ENCODE results near the gene SPC24. TPM values are rescaled to one million over a fixed set of nuclear protein-coding genes. Genes with fewer than 3 reads are reported as not detected.
"Not testable (repeated sequence)": the region's sequence is repeated elsewhere in the genome, so short reads cannot be mapped to it uniquely, and the experiment has no call there.

SPC24 gene
- total RNA-seq, 2 experiments from 2014 or later = 60.5 to 70.9 TPM

GRCh38 chr19:11165486-11166030, 10.0 kb upstream of the SPC24 start:
- Mint-ChIP-seq H3K36me3 (ENCODE audit: low read depth) (no peaks in the 10 kb centered on the region), H3K27me3 (no peaks in the 10 kb centered on the region), H3K4me3 (no peak overlapping the region), H3K9me3 (no peaks in the 10 kb centered on the region), H3K4me1 (ENCODE audit: low read depth) (no peaks in the 10 kb centered on the region), H3K27ac (no peak overlapping the region)
- no peak for TF ChIP-seq CTCF (IDR thresholded peaks at IDR 0.05)
- DNase-seq (no peak), ATAC-seq (no peak)
- ChIA-PET CTCF (no interaction called here), POLR2A (no interaction called here)
- intact Hi-C loops (cut with micrococcal nuclease) = no loop called here

GRCh38 chr19:11164879-11165406, 9.4 kb upstream of the SPC24 start:
- intact Hi-C loops (cut with micrococcal nuclease) = no loop called here
- TF ChIP-seq CTCF (IDR thresholded peaks at IDR 0.05) = no peak
- POLR2A ChIA-PET = interaction anchor here (0.6 to 2.1 kb wide), 2 partner anchors 10 to 104 kb away, joined by 3 to 9 read pairs; partner anchors contain the start of gene SPC24
- no peaks in the 10 kb centered on the region for H3K4me1 Mint-ChIP-seq (ENCODE audit: low read depth)
- DNase-seq (no peak), ATAC-seq (no peak)
- H3K9me3 Mint-ChIP-seq = peaks cover 3% of the 10 kb centered on the region
- CTCF ChIA-PET = interaction anchor here (0.9 to 1.4 kb wide), 2 partner anchors 27 to 156 kb away, joined by 3 to 4 read pairs; no protein-coding TSS in a partner anchor
- no peaks in the 10 kb centered on the region for H3K36me3 Mint-ChIP-seq (ENCODE audit: low read depth)
- no peaks in the 10 kb centered on the region for H3K27me3 Mint-ChIP-seq
- no peak overlapping the region for H3K27ac Mint-ChIP-seq
- no peak overlapping the region for H3K4me3 Mint-ChIP-seq

GRCh38 chr19:11164296-11164695, 8.7 kb upstream of the SPC24 start:
- CTCF ChIA-PET = interaction anchor here (0.9 to 1.5 kb wide), 4 partner anchors 13 to 155 kb away, joined by 3 to 4 read pairs (median 3); no protein-coding TSS in a partner anchor

GRCh38 chr19:11160440-11160768, 4.8 kb upstream of the SPC24 start:
- POLR2A ChIA-PET; DNase-seq; H3K4me3 Mint-ChIP-seq; H3K4me1 Mint-ChIP-seq (ENCODE audit: low read depth); H3K27ac Mint-ChIP-seq; CTCF ChIA-PET; H3K27me3 Mint-ChIP-seq; ATAC-seq; intact Hi-C loops (cut with micrococcal nuclease); H3K36me3 Mint-ChIP-seq (ENCODE audit: low read depth); H3K9me3 Mint-ChIP-seq: not testable (repeated sequence)

More at GRCh38 chr19:11164296-11164695, 8.7 kb upstream of the SPC24 start:
- H3K9me3 Mint-ChIP-seq = peaks cover 3% of the 10 kb centered on the region
- POLR2A ChIA-PET = interaction anchor here (2.1 kb wide), 1 partner anchor 10 kb away, joined by 9 read pairs; the partner anchor contains the start of gene SPC24
- DNase-seq (no peak), ATAC-seq (no peak)
- H3K27ac Mint-ChIP-seq = no peak overlapping the region
- TF ChIP-seq CTCF (IDR thresholded peaks at IDR 0.05) = no peak
- H3K36me3 Mint-ChIP-seq (ENCODE audit: low read depth) = no peaks in the 10 kb centered on the region
- no peaks in the 10 kb centered on the region for H3K27me3 Mint-ChIP-seq
- H3K4me1 Mint-ChIP-seq (ENCODE audit: low read depth) = no peaks in the 10 kb centered on the region
- intact Hi-C loops (cut with micrococcal nuclease) = no loop called here
- H3K4me3 Mint-ChIP-seq = no peak overlapping the region

- Mint-ChIP-seq H3K4me3 (no peak overlapping the region), H3K4me1 (ENCODE audit: low read depth) (no peaks in the 10 kb centered on the region), H3K36me3 (ENCODE audit: low read depth) (peaks cover 1% of the 10 kb centered on the region), H3K9me3 (peaks cover 3% of the 10 kb centered on the region), H3K27me3 (no peaks in the 10 kb centered on the region), H3K27ac (no peak overlapping the region)
- no peak for TF ChIP-seq CTCF (IDR thresholded peaks at IDR 0.05)
- DNase-seq = no peak
- CTCF ChIA-PET = no interaction called here
- ATAC-seq = no peak
- intact Hi-C loops (cut with micrococcal nuclease) = no loop called here
- POLR2A ChIA-PET = no interaction called here
Measured at GRCh38 chr19:11159598-11160439, 4.2 kb upstream of the SPC24 start.

All from activated CD8-positive, alpha-beta T cell treated with anti-CD3 and anti-CD28 coated beads for 36 hours (primary cell).